Lower leg skin (tissue), 3 donors: ENCODE results near the gene PLXNA3.

Experiments used
- POLR2A ChIP-seq, 2 donors: fragments of 450-650 bp; IDR thresholded peaks; one replicate each; pipeline ENCODE4 v1.6.1; 2016 to 2017; ENCODE audit warnings: antibody characterized with exemption in 2 of 2, mild to moderate bottlenecking in 1 of 2, moderate library complexity in 1 of 2
- TF ChIP-seq, protein P1 (sequence below), 3 donors: fragments of 450-650 bp; IDR thresholded peaks; one replicate each; pipeline ENCODE4 v1.5.1; 2016; ENCODE audit warnings: antibody characterized with exemption in 3 of 3, mild to moderate bottlenecking in 3 of 3, moderate library complexity in 2 of 3

DNA sequence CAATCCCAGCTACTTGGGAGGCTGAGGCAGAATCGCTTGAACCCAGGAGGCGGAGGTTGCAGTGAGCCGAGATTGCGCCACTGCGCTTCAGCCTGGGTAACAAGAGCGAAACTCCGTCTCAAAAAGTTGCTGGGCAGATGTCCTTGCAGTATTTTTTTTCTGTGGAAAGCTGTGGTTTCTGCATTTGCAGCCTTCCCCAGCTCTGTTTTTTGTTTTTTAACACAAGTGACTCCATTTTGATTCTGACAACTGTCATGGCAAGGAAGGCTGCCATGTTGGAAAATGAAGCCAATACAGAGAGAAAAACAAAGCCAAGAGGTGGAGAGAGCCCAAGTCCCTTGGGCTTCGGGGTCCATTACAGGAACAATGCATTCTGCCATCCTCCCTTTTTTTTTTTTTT is 44.0 kb downstream of the PLXNA3 start:
- TF ChIP-seq POLR2A (IDR thresholded peaks at IDR 0.05) = no peak
- TF ChIP-seq, protein P1, sequence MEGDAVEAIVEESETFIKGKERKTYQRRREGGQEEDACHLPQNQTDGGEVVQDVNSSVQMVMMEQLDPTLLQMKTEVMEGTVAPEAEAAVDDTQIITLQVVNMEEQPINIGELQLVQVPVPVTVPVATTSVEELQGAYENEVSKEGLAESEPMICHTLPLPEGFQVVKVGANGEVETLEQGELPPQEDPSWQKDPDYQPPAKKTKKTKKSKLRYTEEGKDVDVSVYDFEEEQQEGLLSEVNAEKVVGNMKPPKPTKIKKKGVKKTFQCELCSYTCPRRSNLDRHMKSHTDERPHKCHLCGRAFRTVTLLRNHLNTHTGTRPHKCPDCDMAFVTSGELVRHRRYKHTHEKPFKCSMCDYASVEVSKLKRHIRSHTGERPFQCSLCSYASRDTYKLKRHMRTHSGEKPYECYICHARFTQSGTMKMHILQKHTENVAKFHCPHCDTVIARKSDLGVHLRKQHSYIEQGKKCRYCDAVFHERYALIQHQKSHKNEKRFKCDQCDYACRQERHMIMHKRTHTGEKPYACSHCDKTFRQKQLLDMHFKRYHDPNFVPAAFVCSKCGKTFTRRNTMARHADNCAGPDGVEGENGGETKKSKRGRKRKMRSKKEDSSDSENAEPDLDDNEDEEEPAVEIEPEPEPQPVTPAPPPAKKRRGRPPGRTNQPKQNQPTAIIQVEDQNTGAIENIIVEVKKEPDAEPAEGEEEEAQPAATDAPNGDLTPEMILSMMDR (IDR thresholded peaks at IDR 0.05) = no peak
